IMR-90 (cell line): ENCODE data around the gene ADGRL3.

Experiments
- POLR2A ChIP-seq: IDR thresholded peaks from 2 replicates; pipeline ENCODE4 v1.6.1; 2012; ENCODE audit warnings: mild to moderate bottlenecking, low read depth, low read length
- RCOR1 ChIP-seq: IDR thresholded peaks from 2 replicates; pipeline ENCODE4 v1.6.1; 2012; ENCODE audit warnings: mild to moderate bottlenecking, low read length, improper control_type of control experiment; ENCODE audit not compliant: insufficient replicate concordance
- RFX5 ChIP-seq: IDR thresholded peaks from 2 replicates; pipeline ENCODE4 v1.8.0; 2012; ENCODE audit warnings: low read depth, mild to moderate bottlenecking, low read length, moderate library complexity
- SMC3 ChIP-seq: fragments of 150-350 bp; IDR thresholded peaks from 2 replicates; pipeline ENCODE4 v1.6.1; 2016; ENCODE audit warnings: low read depth, mild to moderate bottlenecking, antibody characterized with exemption, low read length, moderate library complexity
- TF ChIP-seq, protein P1 (sequence below): conservative IDR thresholded peaks from 2 replicates; pipeline ENCODE4 v1.5.1; 2012; ENCODE audit warnings: mild to moderate bottlenecking, low read depth, low read length, improper control_type of control experiment

DNA sequence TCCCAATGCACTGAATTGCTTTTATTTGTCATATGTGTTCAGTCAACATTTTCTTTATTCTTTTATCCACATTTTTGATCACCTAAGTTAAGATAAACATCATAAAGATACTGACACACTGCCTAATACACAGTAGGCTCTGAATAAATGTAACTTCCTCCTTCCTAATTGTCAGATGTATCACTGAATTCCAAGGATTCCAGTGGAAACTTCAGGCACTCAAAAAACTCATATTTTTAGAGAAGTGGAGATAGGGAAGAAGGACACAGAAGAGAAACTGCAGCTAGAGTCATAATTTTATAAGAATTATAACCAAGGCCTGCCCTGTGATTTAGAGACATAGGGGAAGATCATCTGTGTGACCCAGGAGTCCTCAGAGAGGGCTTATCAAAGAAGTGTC, 753.3 kb downstream of the ADGRL3 start:
- TF ChIP-seq RFX5 (no peak), POLR2A (no peak), RCOR1 (no peak), SMC3 (no peak)
- TF ChIP-seq, protein P1, sequence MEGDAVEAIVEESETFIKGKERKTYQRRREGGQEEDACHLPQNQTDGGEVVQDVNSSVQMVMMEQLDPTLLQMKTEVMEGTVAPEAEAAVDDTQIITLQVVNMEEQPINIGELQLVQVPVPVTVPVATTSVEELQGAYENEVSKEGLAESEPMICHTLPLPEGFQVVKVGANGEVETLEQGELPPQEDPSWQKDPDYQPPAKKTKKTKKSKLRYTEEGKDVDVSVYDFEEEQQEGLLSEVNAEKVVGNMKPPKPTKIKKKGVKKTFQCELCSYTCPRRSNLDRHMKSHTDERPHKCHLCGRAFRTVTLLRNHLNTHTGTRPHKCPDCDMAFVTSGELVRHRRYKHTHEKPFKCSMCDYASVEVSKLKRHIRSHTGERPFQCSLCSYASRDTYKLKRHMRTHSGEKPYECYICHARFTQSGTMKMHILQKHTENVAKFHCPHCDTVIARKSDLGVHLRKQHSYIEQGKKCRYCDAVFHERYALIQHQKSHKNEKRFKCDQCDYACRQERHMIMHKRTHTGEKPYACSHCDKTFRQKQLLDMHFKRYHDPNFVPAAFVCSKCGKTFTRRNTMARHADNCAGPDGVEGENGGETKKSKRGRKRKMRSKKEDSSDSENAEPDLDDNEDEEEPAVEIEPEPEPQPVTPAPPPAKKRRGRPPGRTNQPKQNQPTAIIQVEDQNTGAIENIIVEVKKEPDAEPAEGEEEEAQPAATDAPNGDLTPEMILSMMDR: no peak
